GM13976 (cell line): ENCODE data around the gene IFNLR1.

ENCODE experiments used
- DNase-seq: peaks from one replicate; pipeline ENCODE4 v3.0.0; 2012; ENCODE audit warnings: low spot score
- in situ Hi-C: fragments of 300-500 bp; cut with MboI; formaldehyde crosslinking; loops from one replicate; pipeline ENCODE4 v1.12.0; 2022; ENCODE audit warnings: low sequenced_read_pairs, mixed read lengths, inconsistent platforms; ENCODE audit not compliant: unreplicated experiment
- TF ChIP-seq, protein P1 (sequence below): IDR thresholded peaks from 2 replicates; pipeline ENCODE4 v1.5.1; 2012; ENCODE audit warnings: borderline replicate concordance, mild to moderate bottlenecking; ENCODE audit not compliant: insufficient read depth; ENCODE audit errors: extremely low read depth, missing control alignments, control extremely low read depth

Gene IFNLR1

DNA sequence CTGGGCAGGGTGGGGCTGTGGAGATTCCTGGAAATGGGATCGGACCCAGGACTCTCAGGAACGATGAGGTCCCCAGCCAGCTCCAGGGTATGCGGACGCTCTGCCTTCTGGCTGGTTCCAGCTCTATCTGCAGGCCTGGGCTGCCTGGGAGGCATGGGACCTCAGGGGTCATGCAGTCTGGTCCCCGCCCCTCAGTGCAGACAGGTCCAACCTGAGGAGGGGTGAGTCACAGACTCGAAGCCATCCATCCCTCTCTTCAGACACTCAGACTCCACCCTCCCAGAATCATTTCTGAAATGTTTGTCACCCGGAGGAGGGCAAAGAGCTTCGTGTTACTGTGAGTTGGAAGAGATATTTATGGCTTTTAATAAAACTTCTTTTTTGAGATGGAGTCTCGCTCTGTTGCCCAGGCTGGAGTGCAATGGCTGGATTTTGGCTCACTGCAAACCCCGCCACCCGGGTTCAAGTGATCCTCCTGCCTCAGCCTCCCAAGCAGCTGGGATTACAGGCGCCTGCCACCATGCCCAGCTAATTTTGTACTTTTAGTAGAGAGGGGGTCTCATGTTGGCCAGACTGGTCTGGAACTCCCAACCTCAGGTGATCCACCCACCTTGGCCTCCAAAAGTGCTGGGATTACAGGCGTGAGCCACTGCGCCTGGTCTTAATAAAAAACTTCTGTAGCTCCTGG is 69.2 kb downstream of the IFNLR1 start:
- TF ChIP-seq, protein P1, sequence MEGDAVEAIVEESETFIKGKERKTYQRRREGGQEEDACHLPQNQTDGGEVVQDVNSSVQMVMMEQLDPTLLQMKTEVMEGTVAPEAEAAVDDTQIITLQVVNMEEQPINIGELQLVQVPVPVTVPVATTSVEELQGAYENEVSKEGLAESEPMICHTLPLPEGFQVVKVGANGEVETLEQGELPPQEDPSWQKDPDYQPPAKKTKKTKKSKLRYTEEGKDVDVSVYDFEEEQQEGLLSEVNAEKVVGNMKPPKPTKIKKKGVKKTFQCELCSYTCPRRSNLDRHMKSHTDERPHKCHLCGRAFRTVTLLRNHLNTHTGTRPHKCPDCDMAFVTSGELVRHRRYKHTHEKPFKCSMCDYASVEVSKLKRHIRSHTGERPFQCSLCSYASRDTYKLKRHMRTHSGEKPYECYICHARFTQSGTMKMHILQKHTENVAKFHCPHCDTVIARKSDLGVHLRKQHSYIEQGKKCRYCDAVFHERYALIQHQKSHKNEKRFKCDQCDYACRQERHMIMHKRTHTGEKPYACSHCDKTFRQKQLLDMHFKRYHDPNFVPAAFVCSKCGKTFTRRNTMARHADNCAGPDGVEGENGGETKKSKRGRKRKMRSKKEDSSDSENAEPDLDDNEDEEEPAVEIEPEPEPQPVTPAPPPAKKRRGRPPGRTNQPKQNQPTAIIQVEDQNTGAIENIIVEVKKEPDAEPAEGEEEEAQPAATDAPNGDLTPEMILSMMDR = no peak
- in situ Hi-C loops = no loop called here
- DNase-seq = no peak

DNA sequence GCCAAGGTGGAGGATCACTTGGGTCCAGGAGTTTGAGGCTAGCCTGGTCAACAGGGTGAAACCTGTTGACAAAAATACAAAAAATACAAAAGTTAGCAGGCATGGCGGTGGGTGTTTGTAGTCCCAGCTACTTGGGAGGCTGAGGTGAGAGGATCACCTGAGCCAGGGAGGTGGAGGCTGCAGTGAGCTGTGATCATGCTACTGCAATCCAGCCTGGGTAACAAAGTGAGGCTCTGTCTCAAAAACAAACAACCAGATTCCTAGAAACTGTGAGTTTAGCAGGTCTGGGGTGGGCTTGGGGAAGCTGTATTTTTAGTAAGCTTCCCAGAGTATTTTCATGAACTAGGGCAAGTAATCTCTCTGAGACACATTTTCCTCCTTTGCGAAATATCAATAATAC is 70.0 kb downstream of the IFNLR1 start:
- DNase-seq = no peak
- in situ Hi-C loops = no loop called here

DNA sequence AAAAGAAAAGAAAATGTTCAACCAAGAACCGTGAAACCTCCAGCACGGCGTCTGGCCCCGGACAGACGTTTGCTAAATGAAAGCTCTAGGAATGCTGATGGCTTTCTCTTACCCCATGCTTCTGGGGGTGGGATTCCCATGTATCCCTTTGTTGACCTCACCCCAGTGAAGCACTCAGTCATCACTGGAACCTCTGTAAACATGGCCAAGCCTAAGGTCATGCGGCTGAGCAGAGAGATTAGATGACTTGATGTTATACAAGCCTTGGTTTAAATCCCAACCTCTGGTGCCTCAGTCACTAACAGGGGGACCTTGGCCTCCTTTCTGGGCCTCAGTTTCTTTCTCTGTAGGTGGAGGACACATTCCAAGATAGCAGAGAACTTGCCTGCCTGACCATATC is 72.3 kb downstream of the IFNLR1 start:
- no peak for DNase-seq
- TF ChIP-seq, protein P1 = no peak
- in situ Hi-C loops = no loop called here

More for the DNA sequence above, 70.0 kb downstream of the IFNLR1 start:
- TF ChIP-seq, protein P1 = no peak

DNA sequence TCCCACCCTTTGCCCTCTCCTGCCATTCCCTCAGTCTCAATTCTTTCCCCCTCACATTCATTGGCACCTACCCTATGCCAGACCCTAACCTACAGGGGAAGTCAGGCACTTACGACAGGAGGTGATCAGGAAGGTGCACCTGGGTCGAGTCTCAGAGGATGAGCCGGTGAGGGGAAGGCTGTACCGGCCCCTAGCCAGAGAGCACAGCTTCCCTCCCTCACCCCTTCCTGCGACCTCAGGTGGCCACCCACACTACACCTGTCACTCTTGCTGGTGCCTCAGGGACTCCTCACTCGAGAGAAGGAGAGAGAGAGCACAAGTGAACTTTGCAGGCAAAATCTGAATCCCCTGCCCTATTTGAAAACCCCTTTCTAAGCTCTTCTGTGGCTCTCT is 73.5 kb downstream of the IFNLR1 start:
- TF ChIP-seq, protein P1 = no peak
- in situ Hi-C loops = no loop called here
- DNase-seq = no peak

DNA sequence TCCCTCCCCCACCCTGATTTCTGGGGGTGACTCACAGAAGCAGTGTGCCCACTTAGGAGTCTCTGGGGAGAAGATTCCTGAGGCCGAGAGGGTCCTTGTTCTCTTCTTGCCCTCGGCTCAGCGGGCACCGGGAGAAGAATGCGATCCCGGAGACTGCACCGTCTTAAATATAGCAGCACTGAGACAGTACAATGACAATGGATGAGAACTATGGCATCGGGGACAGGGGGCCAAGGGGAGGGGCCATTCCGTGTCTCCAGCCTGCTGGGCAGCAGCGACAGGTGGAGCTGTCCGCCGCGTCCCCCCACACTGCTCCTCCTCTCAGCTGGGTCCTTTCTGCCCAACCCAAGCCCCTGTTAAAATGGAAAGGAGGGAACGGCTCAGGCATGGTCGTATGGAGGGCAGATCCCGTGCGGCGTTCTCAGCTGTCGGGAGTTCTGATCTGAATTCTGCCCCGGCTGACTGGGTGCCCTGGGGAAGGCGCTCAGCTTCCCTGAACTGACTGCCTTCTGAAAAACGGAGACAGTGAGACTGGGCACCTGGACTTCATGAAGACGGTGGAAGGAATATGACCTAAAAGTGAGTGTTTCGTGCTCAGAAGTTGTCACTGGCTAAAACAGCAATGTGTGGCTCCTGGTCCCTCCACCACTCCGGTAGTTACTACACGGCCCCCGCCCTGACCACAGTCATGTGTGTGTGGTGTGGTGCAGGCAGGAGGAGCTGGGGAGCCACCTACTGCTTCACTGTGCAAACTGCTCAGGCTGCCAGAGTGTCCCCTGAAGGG is 74.9 kb downstream of the IFNLR1 start, which contains the start of gene MYOM3:
MYOM3 (minus strand) TSS at position 140 of the 784 bp plus-strand sequence. CDS start 3,499 bp downstream, outside the sequence.
- TF ChIP-seq, protein P1 = peak; percentile 51
- in situ Hi-C loops = no loop called here
- peak; percentile 83 for DNase-seq

DNA sequence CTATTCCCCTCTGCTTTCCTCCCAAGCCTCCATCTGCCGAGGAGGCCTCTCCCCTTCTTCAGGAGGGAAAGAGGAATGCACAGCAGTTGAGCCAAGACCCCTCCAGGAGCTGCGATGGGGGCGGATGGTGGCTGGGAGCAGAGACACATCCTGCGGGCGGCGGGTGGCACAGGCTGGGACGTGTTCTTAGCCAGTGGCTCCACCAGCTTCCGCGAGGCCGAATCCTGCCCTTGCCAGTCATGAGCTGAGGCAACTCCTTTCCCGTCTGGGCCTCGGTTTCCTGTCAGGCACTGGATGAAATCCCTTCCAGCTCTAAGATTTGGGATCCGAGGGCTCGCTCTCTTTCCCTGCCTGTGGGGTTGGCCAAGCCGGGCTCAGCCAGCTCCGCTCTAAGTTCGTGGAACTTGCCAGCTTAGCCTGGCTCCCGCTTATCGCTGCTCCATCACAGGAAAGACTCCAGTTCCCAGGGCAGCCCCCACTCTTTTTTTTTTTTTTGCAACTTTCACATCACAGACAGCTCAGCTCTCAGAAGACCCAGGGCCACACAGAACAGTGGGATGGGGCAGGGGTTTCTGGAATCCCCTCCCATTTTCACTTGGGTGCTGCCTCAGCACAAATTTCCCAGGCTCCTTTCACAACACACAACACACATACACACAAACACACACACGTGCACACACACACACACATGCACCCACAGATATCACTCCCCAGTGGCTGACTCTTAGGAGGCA is 75.7 kb downstream of the IFNLR1 start:
- in situ Hi-C loops = no loop called here
- TF ChIP-seq, protein P1 = no peak
- no peak for DNase-seq
